OCI-LY1 (cell line): ENCODE data around the gene ECEL1.

Source experiments
- H2AFZ ChIP-seq: fragments of 200-600 bp; sonication (generic), shearing (Covaris generic); 2 replicates; pipeline ENCODE4 v1.6.0; 2014; ENCODE audit warnings: antibody characterized with exemption, mild to moderate bottlenecking, low read length
- H3F3A ChIP-seq: fragments of 200-600 bp; sonication (generic), shearing (Covaris generic); 2 replicates; pipeline ENCODE4 v1.6.0; 2014; ENCODE audit warnings: mild to moderate bottlenecking, antibody characterized with exemption, low read length, moderate library complexity; ENCODE audit not compliant: insufficient read depth
- H3K27ac ChIP-seq: fragments of 200-600 bp; sonication (generic); 2 replicates; pipeline ENCODE4 v1.5.1; 2014; ENCODE audit warnings: low read length, mixed run types, mild to moderate bottlenecking, low read depth; ENCODE audit not compliant: poor library complexity, severe bottlenecking
- H3K27me3 ChIP-seq: fragments of 200-600 bp; sonication (generic); 2 replicates; pipeline ENCODE4 v1.6.0; 2014; ENCODE audit warnings: antibody characterized with exemption, mild to moderate bottlenecking, low read length, moderate library complexity; ENCODE audit not compliant: insufficient read depth
- H3K36me3 ChIP-seq: fragments of 200-600 bp; sonication (generic); 2 replicates; pipeline ENCODE4 v1.6.1; 2014; ENCODE audit warnings: mild to moderate bottlenecking, antibody characterized with exemption, low read length, moderate library complexity, mixed read lengths; ENCODE audit not compliant: insufficient read depth
- H3K4me1 ChIP-seq: fragments of 200-600 bp; sonication (generic); 2 replicates; pipeline ENCODE4 v1.5.1; 2014; ENCODE audit warnings: mild to moderate bottlenecking, low read length, moderate library complexity; ENCODE audit not compliant: insufficient read depth, severe bottlenecking
- H3K4me2 ChIP-seq: fragments of 200-600 bp; sonication (generic), shearing (Covaris generic); 2 replicates; pipeline ENCODE4 v1.6.1; 2014; ENCODE audit warnings: low read length
- H3K4me3 ChIP-seq: fragments of 200-600 bp; sonication (generic); 2 replicates; pipeline ENCODE4 v1.5.1; 2014; ENCODE audit warnings: low read length, low read depth, mild to moderate bottlenecking, mixed read lengths; ENCODE audit not compliant: poor library complexity, severe bottlenecking
- H3K79me2 ChIP-seq: fragments of 200-600 bp; shearing (Covaris generic); 2 replicates; pipeline ENCODE4 v1.6.1; 2016; ENCODE audit warnings: mixed run types, low read length, mixed read lengths; ENCODE audit not compliant: insufficient read depth
- H3K9ac ChIP-seq: fragments of 200-600 bp; sonication (generic), shearing (Covaris generic); 2 replicates; pipeline ENCODE4 v1.6.1; 2014; ENCODE audit warnings: mild to moderate bottlenecking, low read length, mixed read lengths
- H3K9me2 ChIP-seq: fragments of 200-600 bp; sonication (generic), shearing (Covaris generic); 2 replicates; pipeline ENCODE4 v1.6.1; 2014; ENCODE audit warnings: low read depth, mild to moderate bottlenecking, low read length, mixed read lengths
- H3K9me3 ChIP-seq: fragments of 200-600 bp; shearing (Covaris generic); 2 replicates; pipeline ENCODE4 v1.6.1; 2014; ENCODE audit warnings: low read length, mixed read lengths
- H4K20me1 ChIP-seq: fragments of 200-600 bp; sonication (generic), shearing (Covaris generic); 2 replicates; pipeline ENCODE4 v1.6.0; 2016; ENCODE audit warnings: mild to moderate bottlenecking, low read length; ENCODE audit not compliant: insufficient read depth
- EZH2 ChIP-seq: fragments of 200-600 bp; sonication (generic), shearing (Covaris generic); IDR thresholded peaks from 2 replicates; pipeline ENCODE4 v1.8.0; 2017; ENCODE audit warnings: borderline replicate concordance, mixed run types, mild to moderate bottlenecking, antibody characterized with exemption, low read length, moderate library complexity, mixed read lengths
- TF ChIP-seq, protein P1 (sequence below): fragments of 200-600 bp; sonication (generic), shearing (Covaris generic); IDR thresholded peaks from 2 replicates; pipeline ENCODE4 v1.5.1; 2017; ENCODE audit warnings: mild to moderate bottlenecking, antibody characterized with exemption, low read length, moderate library complexity, mixed read lengths

ECEL1 gene

GRCh38 chr2:232521959-232522622, 34.5 kb upstream of the ECEL1 start:
- no peaks in the 10 kb centered on the region for H3K36me3 ChIP-seq
- no peaks in the 10 kb centered on the region for H3F3A ChIP-seq
- H2AFZ ChIP-seq = no peak overlapping the region
- no peak overlapping the region for H3K27ac ChIP-seq
- H3K27me3 ChIP-seq = peaks cover 3% of the 10 kb centered on the region; the same call in 1 of the 2 replicates
- H4K20me1 ChIP-seq = no peaks in the 10 kb centered on the region
- H3K4me1 ChIP-seq = no peaks in the 10 kb centered on the region
- H3K4me3 ChIP-seq = no peak overlapping the region
- TF ChIP-seq, protein P1, sequence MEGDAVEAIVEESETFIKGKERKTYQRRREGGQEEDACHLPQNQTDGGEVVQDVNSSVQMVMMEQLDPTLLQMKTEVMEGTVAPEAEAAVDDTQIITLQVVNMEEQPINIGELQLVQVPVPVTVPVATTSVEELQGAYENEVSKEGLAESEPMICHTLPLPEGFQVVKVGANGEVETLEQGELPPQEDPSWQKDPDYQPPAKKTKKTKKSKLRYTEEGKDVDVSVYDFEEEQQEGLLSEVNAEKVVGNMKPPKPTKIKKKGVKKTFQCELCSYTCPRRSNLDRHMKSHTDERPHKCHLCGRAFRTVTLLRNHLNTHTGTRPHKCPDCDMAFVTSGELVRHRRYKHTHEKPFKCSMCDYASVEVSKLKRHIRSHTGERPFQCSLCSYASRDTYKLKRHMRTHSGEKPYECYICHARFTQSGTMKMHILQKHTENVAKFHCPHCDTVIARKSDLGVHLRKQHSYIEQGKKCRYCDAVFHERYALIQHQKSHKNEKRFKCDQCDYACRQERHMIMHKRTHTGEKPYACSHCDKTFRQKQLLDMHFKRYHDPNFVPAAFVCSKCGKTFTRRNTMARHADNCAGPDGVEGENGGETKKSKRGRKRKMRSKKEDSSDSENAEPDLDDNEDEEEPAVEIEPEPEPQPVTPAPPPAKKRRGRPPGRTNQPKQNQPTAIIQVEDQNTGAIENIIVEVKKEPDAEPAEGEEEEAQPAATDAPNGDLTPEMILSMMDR = peak; percentile 59
- no peak for TF ChIP-seq EZH2
- H3K9ac ChIP-seq = no peak overlapping the region
- no peaks in the 10 kb centered on the region for H3K9me2 ChIP-seq
- H3K79me2 ChIP-seq = no peaks in the 10 kb centered on the region
- H3K4me2 ChIP-seq = no peak overlapping the region
- H3K9me3 ChIP-seq = no peaks in the 10 kb centered on the region

- TF ChIP-seq EZH2 = no peak
- Histone ChIP-seq H3K27me3 (peaks cover 3% of the 10 kb centered on the region; the same call in 1 of the 2 replicates), H3K4me2 (no peak overlapping the region)
Measured at GRCh38 chr2:232521098-232521497, 33.5 kb upstream of the ECEL1 start.

DNA sequence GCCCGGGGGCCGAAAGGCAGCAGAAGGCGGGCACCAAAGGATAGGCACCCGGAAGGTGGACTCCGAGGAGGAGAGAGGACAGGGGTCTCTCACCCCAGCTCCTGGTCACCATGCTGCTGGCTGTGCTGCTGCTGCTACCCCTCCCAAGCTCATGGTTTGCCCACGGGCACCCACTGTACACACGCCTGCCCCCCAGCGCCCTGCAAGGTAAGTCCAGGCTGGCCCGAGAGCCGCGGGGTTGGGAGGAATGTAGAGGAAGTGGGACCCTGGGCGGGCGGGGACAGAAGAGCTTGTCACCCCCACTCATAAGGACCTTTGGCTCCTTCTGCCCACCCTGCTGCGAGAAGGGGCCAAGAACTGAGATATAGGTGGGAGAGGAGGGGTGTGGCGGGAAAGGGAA, 32.9 kb upstream of the ECEL1 start:
- H3K4me3 ChIP-seq = no peak overlapping the region
- H2AFZ ChIP-seq = no peak overlapping the region
- no peaks in the 10 kb centered on the region for H3K79me2 ChIP-seq
- no peak overlapping the region for H3K27ac ChIP-seq
- no peaks in the 10 kb centered on the region for H3K4me1 ChIP-seq
- no peaks in the 10 kb centered on the region for H4K20me1 ChIP-seq
- no peaks in the 10 kb centered on the region for H3K36me3 ChIP-seq
- no peaks in the 10 kb centered on the region for H3K9me3 ChIP-seq
- peaks cover 3% of the 10 kb centered on the region; the same call in 1 of the 2 replicates for H3K27me3 ChIP-seq
- no peak overlapping the region for H3K9ac ChIP-seq
- H3F3A ChIP-seq = no peaks in the 10 kb centered on the region
- H3K9me2 ChIP-seq = no peaks in the 10 kb centered on the region
- no peak overlapping the region for H3K4me2 ChIP-seq
- TF ChIP-seq, protein P1 = no peak
- TF ChIP-seq EZH2 = no peak

More at GRCh38 chr2:232521098-232521497, 33.5 kb upstream of the ECEL1 start:
- H3K9me3 ChIP-seq = no peaks in the 10 kb centered on the region
- H3K79me2 ChIP-seq = no peaks in the 10 kb centered on the region
- H2AFZ ChIP-seq = no peak overlapping the region
- H4K20me1 ChIP-seq = no peaks in the 10 kb centered on the region
- no peaks in the 10 kb centered on the region for H3K9me2 ChIP-seq
- no peaks in the 10 kb centered on the region for H3K36me3 ChIP-seq
- H3K4me1 ChIP-seq = no peaks in the 10 kb centered on the region
- no peak overlapping the region for H3K27ac ChIP-seq
- no peak overlapping the region for H3K4me3 ChIP-seq
- H3K9ac ChIP-seq = no peak overlapping the region
- no peaks in the 10 kb centered on the region for H3F3A ChIP-seq
